ENCODE measurements around the gene CHL1. TPM values are rescaled to one million over a fixed set of nuclear protein-coding genes. Genes with fewer than 3 reads are reported as not detected.

The CHL1 gene
- total and polyA plus RNA-seq, 2 of the 8 experiments (the other 6 are each of a cell fraction or from before 2014, with no cell fraction given), result 0.05 to 0.99 TPM

GRCh38 chr3:403826-404225 is 207.3 kb downstream of the CHL1 start:
- ChIA-PET POLR2A (ENCODE audit: partially characterized antibody) (no interaction called here), CTCF (ENCODE audit: partially characterized antibody) (interaction anchor here (3.0 kb wide), 1 partner anchor 11 kb away, joined by 11 read pairs; no protein-coding TSS in a partner anchor)
- H3K4me2 ChIP-seq (ENCODE audit: insufficient read depth in 1 of 2, low read depth in 2 of 2, low read length in 2 of 2), result no peak overlapping the region
- no peak overlapping the region for H3K9ac ChIP-seq (replicated peaks in 1 of 4; ENCODE audit: extremely low read depth in 1 of 4, low read depth in 3 of 4, low read length in 3 of 4)
- WGBS, 2 experiments (ENCODE audit: extremely low coverage in 1 of 2, insufficient coverage in 1 of 2, insufficient read length in 1 of 2, insufficient replicate concordance in 2 of 2, low coverage in 1 of 2, low lambda C conversion rate in 2 of 2, missing lambda C conversion rate in 1 of 2), result 91% methylated on average over 4 of the region's 4 CpGs; no CpG with 5 or more reads in 1 of the 2 experiments
- no peak overlapping the region for H2AK5ac ChIP-seq (ENCODE audit: low read depth, low read length)
- no peak overlapping the region for H4K5ac ChIP-seq (ENCODE audit: insufficient read length, low read depth, low read length)
- H4K91ac ChIP-seq (replicated peaks; ENCODE audit: insufficient read length, low read length), result no peak overlapping the region
- H3K4me3 ChIP-seq (ENCODE audit: extremely low read depth in 1 of 4, insufficient read depth in 2 of 4, low read depth in 3 of 4, low read length in 4 of 4), result no peak overlapping the region
- H3K27me3 ChIP-seq (replicated peaks in 1 of 4; ENCODE audit: control insufficient read depth in 3 of 4, extremely low read depth in 1 of 4, insufficient read depth in 3 of 4, low read length in 3 of 4), result no peaks in the 10 kb centered on the region
- no peak overlapping the region for H2BK5ac ChIP-seq (ENCODE audit: low read depth, low read length)
- no peak overlapping the region for H2BK12ac ChIP-seq (ENCODE audit: low read depth, low read length)
- no peaks in the 10 kb centered on the region for H3K4me1 ChIP-seq (replicated peaks in 1 of 4; ENCODE audit: control insufficient read depth in 3 of 4, insufficient read depth in 4 of 4, low read length in 3 of 4)
- H3K36me3 ChIP-seq (ENCODE audit: control insufficient read depth in 2 of 4, insufficient read depth in 4 of 4, low read length in 3 of 4), result no peaks in the 10 kb centered on the region
- H3K79me2 ChIP-seq (ENCODE audit: control insufficient read depth in 1 of 2, insufficient read depth in 2 of 2, low read length in 2 of 2), result no peaks in the 10 kb centered on the region
- DNase-seq (ENCODE audit: low read depth in 1 of 2, low spot score in 2 of 2), result no peak
- no peaks in the 10 kb centered on the region for H3K9me3 ChIP-seq (ENCODE audit: insufficient read depth in 2 of 2, low read depth in 1 of 2, low read length in 1 of 2)
- H3K56ac ChIP-seq (replicated peaks; ENCODE audit: insufficient read length, low read depth, low read length), result no peak overlapping the region
- no peak overlapping the region for H3K18ac ChIP-seq (ENCODE audit: extremely low read depth, low read length)
- no peaks in the 10 kb centered on the region for H3K23me2 ChIP-seq (ENCODE audit: low read depth, low read length)
- no peak for FAIRE-seq
- H4K8ac ChIP-seq (ENCODE audit: extremely low read depth, insufficient read depth, low read length), result no peak overlapping the region
- no peak overlapping the region for H2BK15ac ChIP-seq (ENCODE audit: low read length)
- no peak overlapping the region for H3K14ac ChIP-seq (ENCODE audit: insufficient read length)
- H3K4ac ChIP-seq (replicated peaks; ENCODE audit: insufficient read length, low read depth, low read length), result no peak overlapping the region
- H2BK20ac ChIP-seq (ENCODE audit: low read length), result no peak overlapping the region
- no peak for TF ChIP-seq CHD1 (IDR thresholded peaks at IDR 0.05; ENCODE audit: low read depth, low read length)
- TF ChIP-seq BACH1 (IDR thresholded peaks at IDR 0.05; ENCODE audit: low read length), result no peak
- no peak for TF ChIP-seq RBBP5 (IDR thresholded peaks at IDR 0.05; ENCODE audit: borderline replicate concordance, low read depth, low read length)
- no peak for TF ChIP-seq TBP (IDR thresholded peaks at IDR 0.05; ENCODE audit: low read depth, low read length)
- TF ChIP-seq, protein P1, sequence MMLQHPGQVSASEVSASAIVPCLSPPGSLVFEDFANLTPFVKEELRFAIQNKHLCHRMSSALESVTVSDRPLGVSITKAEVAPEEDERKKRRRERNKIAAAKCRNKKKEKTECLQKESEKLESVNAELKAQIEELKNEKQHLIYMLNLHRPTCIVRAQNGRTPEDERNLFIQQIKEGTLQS (IDR thresholded peaks at IDR 0.05; ENCODE audit: insufficient read depth, low read depth, low read length), result no peak
- TF ChIP-seq TAF1 (IDR thresholded peaks at IDR 0.05; ENCODE audit: low read depth, low read length), result no peak
- TF ChIP-seq CTBP2 (IDR thresholded peaks at IDR 0.05; ENCODE audit: borderline replicate concordance, insufficient read depth, insufficient read length, low read length), result no peak
- no peak for TF ChIP-seq ZNF274 (IDR thresholded peaks at IDR 0.05; ENCODE audit: borderline replicate concordance, extremely low read depth, low read length)
- no peak overlapping the region for H3K27ac ChIP-seq (ENCODE audit: low read depth, low read length)
- H3K79me1 ChIP-seq (ENCODE audit: low read depth, low read length), result no peaks in the 10 kb centered on the region
- no peaks in the 10 kb centered on the region for H4K20me1 ChIP-seq (replicated peaks in 1 of 2; ENCODE audit: control insufficient read depth in 1 of 2, insufficient read depth in 2 of 2, low read length in 2 of 2)
- H3K23ac ChIP-seq (ENCODE audit: insufficient read length), result no peak overlapping the region
- H2BK120ac ChIP-seq (replicated peaks; ENCODE audit: low read depth, low read length), result no peak overlapping the region
- H2AFZ ChIP-seq (ENCODE audit: low read length), result no peak overlapping the region
